IPS DF 6.9 (cell line): Measurements from ENCODE around the gene MTRF1L.

Experiments used
- DNase-seq: peaks from one replicate; pipeline ENCODE4 v3.0.0-alpha.2; 2013; ENCODE audit warnings: low read depth, low spot score
- H3K27ac ChIP-seq: one replicate; pipeline ENCODE4 v1.5.1; 2013; ENCODE audit warnings: low read length, control low read depth
- H3K27me3 ChIP-seq: 2 replicates; pipeline ENCODE4 v1.6.1; 2013; ENCODE audit warnings: mild to moderate bottlenecking, low read length; ENCODE audit not compliant: control insufficient read depth, insufficient read depth
- H3K36me3 ChIP-seq: 2 replicates; pipeline ENCODE4 v1.6.1; 2013; ENCODE audit warnings: low read length; ENCODE audit not compliant: control insufficient read depth, insufficient read depth
- H3K4me1 ChIP-seq: 2 replicates; pipeline ENCODE4 v1.6.1; 2013; ENCODE audit warnings: low read length; ENCODE audit not compliant: control insufficient read depth, insufficient read depth
- H3K4me3 ChIP-seq: 2 replicates; pipeline ENCODE4 v1.5.1; 2013; ENCODE audit warnings: mild to moderate bottlenecking, low read length
- H3K9me3 ChIP-seq: 2 replicates; pipeline ENCODE4 v1.6.1; 2013; ENCODE audit warnings: low read length, inconsistent platforms; ENCODE audit not compliant: control insufficient read depth, insufficient read depth
- WGBS: extraction: QIAGEN DNeasy Blood & Tissue Kit; methylation state at CpG from one replicate; pipeline ENCODE4 v1.1.7; 2013; ENCODE audit warnings: mixed read lengths, missing lambda C conversion rate; ENCODE audit not compliant: insufficient read length, insufficient coverage; 5-methylcytosine and 5-hydroxymethylcytosine counted together

Gene MTRF1L

DNA sequence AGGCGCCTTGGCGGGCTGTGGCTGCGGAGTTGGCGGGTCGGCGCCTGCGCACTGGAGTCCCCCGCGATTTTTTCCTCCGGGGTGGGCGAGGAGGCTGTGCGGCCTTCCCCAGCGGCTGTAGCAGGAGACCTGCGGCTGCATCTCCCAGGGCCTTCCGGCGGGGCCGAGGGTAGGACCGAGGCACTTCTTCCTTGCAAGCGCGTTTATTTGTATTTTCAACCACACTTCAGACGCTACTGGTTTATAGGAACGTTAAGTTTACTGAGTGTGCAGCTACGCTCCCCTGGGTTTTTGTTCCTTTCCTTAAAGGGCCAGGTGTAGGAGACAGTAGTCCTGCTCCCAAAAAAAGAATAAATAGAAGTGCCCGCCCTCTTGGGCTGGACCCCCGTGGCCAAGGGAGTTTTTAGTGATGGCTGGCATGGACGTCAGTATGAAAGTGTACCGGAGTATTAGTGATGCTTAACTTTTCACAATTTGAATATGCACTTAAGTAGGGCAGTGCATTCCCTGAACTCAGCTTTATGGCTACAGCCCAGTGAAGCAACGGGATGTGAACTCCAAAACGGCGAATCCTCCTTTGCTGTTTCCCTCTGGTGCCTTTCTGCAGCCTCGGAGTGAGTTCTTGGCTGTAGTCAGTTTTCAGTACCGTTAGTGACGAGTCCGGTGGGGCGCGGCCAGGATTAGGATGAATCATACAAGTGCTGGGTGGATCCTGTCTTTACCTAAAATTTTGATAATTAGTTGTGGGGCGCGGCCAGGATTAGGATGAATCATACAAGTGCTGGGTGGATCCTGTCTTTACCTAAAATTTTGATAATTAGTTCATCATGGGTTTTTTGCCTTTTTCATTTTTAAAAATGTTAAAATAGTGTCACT lies 18.6 kb downstream of the MTRF1L start:
- no peak for DNase-seq
- Histone ChIP-seq H3K4me1 (no peaks in the 10 kb centered on the region), H3K9me3 (no peaks in the 10 kb centered on the region), H3K27ac (no peak overlapping the region), H3K27me3 (no peaks in the 10 kb centered on the region), H3K4me3 (peak overlapping the region; percentile 78; the same call in 1 of the 2 replicates), H3K36me3 (no peaks in the 10 kb centered on the region)
- no CpG with 5 or more reads among the region's 38 CpGs for WGBS

DNA sequence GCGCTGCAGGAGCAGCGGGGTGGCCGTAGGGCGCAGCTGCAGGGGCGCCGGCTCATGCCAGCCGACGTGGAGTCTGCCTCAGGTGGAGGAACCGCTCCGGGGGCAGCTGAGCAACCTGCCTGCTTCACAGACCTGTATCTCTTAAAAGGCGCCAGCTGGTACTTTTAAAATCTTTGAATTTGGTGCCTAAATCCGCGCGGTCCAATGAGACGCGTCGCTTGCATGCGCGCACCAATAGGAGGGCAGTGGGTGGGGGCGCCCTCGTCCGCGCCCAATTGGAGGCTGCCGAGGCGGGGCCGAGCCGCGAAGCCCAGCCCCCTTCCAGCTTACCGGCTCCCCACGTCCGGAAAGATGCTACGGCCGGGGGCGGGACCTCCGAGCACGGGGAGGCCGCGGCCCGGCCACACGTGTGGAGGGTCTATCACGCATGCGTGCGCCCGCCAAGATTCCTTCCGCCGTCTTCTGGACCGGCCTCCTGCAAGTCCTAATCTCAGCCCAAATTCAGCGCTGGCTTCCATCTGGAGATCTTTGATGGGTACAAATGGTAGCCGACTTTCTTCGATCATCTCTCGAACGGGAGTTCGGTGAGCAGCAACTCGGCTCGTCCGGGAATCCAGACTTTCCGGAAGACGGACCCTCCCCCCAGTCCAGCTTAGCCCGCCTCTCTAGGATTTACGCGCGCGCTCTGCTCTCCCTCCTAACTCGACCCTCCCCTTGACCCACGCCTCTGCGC lies 19.4 kb downstream of the MTRF1L start, which contains the start of gene FBXO5:
FBXO5 (minus strand) TSS at position 138 of the 733 bp plus-strand sequence; CDS start at position 56, 82 bp downstream.
- DNase-seq: peak; percentile 84
- WGBS: no CpG with 5 or more reads among the region's 66 CpGs
- H3K27me3 ChIP-seq: no peaks in the 10 kb centered on the region
- H3K4me3 ChIP-seq: peak within 1 kb of the TSS; percentile 78
- H3K27ac ChIP-seq: no peak within 1 kb of the TSS
- H3K9me3 ChIP-seq: no peaks in the 10 kb centered on the region
- H3K36me3 ChIP-seq: no peaks in the 10 kb centered on the region
- H3K4me1 ChIP-seq: no peaks in the 10 kb centered on the region

DNA sequence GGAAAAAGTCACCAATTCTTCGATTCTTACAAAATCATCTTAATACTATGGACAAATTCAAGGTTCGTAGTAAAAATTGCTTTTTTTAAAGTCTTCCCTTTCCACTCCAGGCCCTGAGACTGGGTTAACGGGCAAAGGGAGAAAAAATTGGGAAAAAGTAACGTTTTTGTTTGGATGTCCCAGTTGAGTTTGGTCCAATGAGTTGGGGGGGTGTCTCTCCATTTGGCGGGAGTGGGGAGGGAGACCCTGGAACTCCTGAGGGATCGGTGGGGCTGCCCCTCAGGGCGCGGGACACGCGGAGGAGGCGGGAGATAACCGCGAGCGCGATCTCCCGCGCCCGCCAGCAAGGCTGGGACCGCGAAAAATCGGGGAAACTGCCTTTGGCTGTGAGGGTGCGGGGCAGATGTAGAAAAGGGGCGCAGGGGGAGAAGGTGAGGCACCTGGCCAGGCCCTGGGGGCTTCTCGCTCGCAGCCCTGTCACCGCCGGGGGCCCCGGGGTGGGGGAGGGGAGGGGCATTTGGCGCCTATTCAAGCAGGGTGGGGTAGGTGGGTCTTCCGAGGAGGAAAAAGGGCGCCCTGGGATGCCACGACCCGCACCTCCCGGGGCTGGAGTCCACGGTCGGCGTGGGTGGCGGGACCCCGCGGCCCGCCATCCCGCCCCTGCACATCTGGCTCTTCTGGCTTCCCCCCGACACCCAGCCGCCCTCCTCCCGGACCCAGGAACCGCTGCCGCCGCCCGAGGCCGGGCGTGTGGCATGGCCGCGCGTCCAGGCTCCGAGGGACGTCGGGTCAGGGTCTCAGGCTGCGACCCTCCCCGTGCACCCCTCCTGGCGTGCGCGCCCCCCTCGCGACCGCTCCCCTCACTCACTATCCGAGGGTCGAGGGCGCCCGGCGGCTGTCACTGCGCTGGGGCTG lies 20.3 kb downstream of the MTRF1L start:
- Histone ChIP-seq H3K27ac (no peak overlapping the region), H3K36me3 (no peaks in the 10 kb centered on the region), H3K4me1 (no peaks in the 10 kb centered on the region), H3K27me3 (no peaks in the 10 kb centered on the region), H3K9me3 (no peaks in the 10 kb centered on the region), H3K4me3 (peak overlapping the region; percentile 69)
- DNase-seq: no peak
- no CpG with 5 or more reads among the region's 71 CpGs for WGBS

DNA sequence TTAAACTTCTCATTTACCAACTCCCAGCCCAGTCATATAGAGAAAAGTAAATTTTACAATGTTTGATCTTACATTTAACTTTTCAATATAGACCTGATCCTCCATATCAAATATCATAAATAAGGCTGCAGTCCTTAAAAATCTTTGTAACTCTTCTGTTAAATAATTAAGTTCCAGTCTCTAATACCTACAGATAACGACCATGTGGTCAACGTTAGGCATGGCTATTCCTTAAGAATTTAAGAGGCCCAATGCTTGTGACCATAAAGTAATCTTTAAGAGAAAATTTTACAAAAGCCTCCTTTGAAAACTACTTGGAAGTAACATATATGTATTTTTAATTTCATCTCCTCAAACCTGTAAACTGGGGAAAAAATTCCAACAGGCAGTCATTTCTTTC lies 21.3 kb downstream of the MTRF1L start:
- no peak for DNase-seq
- Histone ChIP-seq H3K4me3 (peak overlapping the region; percentile 23; the same call in 1 of the 2 replicates), H3K9me3 (no peaks in the 10 kb centered on the region), H3K27me3 (no peaks in the 10 kb centered on the region), H3K4me1 (no peaks in the 10 kb centered on the region), H3K27ac (no peak overlapping the region), H3K36me3 (no peaks in the 10 kb centered on the region)
- no CpG with 5 or more reads among the region's 2 CpGs for WGBS

DNA sequence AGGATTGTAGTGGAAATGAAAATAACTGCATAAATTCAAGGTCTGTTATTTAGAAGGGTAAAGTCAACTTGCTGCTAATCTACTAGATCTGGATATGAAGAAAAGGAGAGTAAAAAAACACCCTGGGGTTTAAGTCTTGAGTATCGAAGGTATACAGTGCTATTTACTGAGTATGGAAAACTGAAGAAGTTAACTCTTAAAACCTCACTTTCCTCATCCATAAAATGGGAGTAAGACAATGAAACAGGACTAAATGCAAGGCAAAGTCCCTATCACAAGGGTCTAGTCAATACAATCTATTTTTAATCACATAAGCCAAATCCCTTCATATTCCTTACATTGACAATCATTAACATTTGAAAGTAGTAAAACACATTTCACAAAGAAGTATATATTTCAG lies 21.9 kb downstream of the MTRF1L start:
- H3K4me1 ChIP-seq: no peaks in the 10 kb centered on the region
- no peaks in the 10 kb centered on the region for H3K9me3 ChIP-seq
- H3K27ac ChIP-seq: no peak overlapping the region
- WGBS: no CpG with 5 or more reads among the region's 1 CpG
- H3K4me3 ChIP-seq: peak overlapping the region; percentile 23; the same call in 1 of the 2 replicates
- DNase-seq: no peak
- no peaks in the 10 kb centered on the region for H3K27me3 ChIP-seq
- H3K36me3 ChIP-seq: no peaks in the 10 kb centered on the region

DNA sequence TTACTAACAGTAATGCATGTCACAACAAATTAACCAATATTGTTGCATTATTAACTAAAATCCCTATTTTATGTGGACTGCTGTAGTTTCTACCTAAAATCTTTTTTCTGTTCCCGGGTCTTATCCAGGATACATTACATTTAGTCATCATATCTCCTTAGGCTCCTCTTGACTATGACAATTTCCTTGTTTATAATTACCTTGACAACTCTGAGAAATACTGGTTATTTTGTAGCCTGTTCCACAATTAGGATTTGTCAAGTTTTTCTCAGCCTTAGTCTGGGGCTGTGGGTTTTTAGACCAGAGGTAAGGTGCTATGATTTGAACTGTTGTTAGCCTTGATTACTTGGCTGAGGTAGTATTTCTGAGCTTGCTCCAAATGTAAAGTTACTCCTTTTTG lies 23.4 kb downstream of the MTRF1L start:
- Histone ChIP-seq H3K36me3 (peaks cover 7% of the 10 kb centered on the region; the same call in 1 of the 2 replicates), H3K27me3 (no peaks in the 10 kb centered on the region), H3K4me3 (no peak overlapping the region), H3K4me1 (no peaks in the 10 kb centered on the region), H3K9me3 (no peaks in the 10 kb centered on the region), H3K27ac (no peak overlapping the region)
- DNase-seq: no peak
- WGBS: no CpG with 5 or more reads among the region's 1 CpG

DNA sequence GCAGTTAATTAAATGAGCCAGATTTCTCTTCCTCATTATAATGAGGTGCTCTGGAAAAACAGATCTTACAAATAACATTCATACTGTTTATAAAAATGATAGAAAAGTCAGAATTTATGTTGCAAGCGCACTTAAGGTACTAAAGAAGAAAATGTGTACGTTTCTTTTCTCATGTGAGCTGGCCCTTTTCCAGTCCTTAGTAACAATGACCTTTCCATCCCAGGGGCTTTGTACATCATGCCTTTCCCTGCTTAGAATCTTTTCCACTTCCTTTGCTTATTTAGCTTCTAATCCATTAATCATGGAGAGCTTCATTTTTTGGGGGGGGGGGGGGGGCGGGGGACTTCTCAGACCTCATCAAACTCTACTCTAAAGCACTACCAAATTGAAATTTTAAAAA lies 24.5 kb downstream of the MTRF1L start:
- Histone ChIP-seq H3K27ac (no peak overlapping the region), H3K4me3 (no peak overlapping the region), H3K9me3 (no peaks in the 10 kb centered on the region), H3K36me3 (peaks cover 7% of the 10 kb centered on the region; the same call in 1 of the 2 replicates), H3K4me1 (no peaks in the 10 kb centered on the region), H3K27me3 (no peaks in the 10 kb centered on the region)
- WGBS: no CpG with 5 or more reads among the region's 3 CpGs
- no peak for DNase-seq

DNA sequence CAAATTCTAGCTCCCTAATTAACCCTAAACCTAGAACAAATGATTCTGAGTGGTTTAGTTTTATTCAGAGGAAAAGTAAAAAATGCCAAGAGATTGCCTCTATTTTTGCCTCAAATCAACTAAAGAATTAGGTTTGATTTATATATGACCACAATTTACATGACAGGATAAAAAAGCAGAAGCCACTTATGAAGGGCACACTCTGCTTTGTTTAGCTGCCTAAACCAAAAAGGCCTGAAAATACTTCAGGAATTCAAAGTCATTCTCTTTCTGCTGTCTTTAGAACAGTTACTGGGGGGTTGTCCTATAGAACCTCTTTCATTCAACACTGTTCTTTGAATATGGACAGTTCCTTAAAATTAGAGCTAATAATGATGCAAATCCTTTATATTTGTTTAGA lies 25.0 kb downstream of the MTRF1L start:
- Histone ChIP-seq H3K4me1 (no peaks in the 10 kb centered on the region), H3K27ac (no peak overlapping the region), H3K27me3 (no peaks in the 10 kb centered on the region), H3K36me3 (peaks cover 7% of the 10 kb centered on the region; the same call in 1 of the 2 replicates), H3K4me3 (no peak overlapping the region), H3K9me3 (no peaks in the 10 kb centered on the region)
- no peak for DNase-seq

DNA sequence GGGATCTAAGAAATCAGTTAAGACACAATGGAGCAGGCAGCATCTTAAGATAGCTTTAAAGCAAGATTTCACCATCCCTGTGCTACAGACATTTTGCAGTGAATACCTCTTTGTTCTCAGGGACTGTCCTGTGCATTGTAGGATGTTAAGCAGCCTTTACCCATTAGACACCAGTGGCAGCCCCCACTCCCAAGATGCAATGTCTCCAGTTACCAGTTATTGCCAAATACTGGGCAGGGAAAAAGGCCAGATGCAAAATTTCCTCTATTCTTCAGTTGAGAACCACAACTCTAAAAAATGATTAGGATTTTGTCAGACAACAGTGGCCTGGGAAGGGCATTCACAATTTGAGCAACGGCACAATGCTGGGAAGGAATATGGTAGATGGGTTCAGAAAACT lies 25.8 kb downstream of the MTRF1L start:
- no peak overlapping the region for H3K27ac ChIP-seq
- H3K27me3 ChIP-seq: no peaks in the 10 kb centered on the region
- no peaks in the 10 kb centered on the region for H3K4me1 ChIP-seq
- peaks cover 7% of the 10 kb centered on the region; the same call in 1 of the 2 replicates for H3K36me3 ChIP-seq
- no peak overlapping the region for H3K4me3 ChIP-seq
- no CpG with 5 or more reads among the region's 1 CpG for WGBS
- H3K9me3 ChIP-seq: no peaks in the 10 kb centered on the region
- no peak for DNase-seq
